NCI-H82 (cell line): ENCODE data around the gene ST14.

ENCODE experiments used
- DNase-seq: peaks from one replicate; lab custom pipeline; 2025; lab: John Stamatoyannopoulos, UW

The ST14 gene

DNA sequence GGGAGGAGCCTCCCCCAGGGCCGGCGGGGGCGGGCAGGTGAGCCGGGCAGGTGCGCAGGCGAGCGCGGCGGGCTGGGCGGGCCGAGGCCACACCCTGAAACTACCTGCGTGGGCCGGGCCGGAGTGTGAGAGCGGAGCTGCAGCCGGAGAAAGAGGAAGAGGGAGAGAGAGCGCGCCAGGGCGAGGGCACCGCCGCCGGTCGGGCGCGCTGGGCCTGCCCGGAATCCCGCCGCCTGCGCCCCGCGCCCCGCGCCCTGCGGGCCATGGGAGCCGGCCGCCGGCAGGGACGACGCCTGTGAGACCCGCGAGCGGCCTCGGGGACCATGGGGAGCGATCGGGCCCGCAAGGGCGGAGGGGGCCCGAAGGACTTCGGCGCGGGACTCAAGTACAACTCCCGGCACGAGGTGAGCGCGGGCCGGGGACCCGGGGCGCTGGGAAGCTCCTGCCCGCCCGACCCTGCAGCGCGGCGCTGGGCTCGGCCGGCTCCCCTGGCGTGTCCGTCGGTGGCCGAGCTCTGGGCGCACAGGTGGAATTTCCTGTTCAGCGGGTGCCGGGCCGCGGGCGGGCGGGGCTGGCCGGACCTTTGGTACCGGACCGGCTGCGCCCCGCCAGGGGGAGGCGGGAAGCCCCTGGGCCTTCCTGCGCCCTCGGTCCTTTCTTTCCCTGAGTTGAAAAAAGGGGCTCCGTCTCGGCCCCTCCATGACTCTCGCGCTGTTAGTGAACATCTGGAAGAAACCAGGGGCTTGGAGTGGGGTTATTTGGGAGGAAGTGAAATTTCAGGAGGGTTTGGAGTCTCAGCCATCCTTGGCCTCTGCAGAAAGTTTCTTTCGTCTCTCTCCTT, at the start of gene ST14:
ST14 (plus strand) TSS at position 126 of the 841 bp plus-strand sequence; CDS start at position 324, 198 bp downstream.
- DNase-seq, result no peak

DNA sequence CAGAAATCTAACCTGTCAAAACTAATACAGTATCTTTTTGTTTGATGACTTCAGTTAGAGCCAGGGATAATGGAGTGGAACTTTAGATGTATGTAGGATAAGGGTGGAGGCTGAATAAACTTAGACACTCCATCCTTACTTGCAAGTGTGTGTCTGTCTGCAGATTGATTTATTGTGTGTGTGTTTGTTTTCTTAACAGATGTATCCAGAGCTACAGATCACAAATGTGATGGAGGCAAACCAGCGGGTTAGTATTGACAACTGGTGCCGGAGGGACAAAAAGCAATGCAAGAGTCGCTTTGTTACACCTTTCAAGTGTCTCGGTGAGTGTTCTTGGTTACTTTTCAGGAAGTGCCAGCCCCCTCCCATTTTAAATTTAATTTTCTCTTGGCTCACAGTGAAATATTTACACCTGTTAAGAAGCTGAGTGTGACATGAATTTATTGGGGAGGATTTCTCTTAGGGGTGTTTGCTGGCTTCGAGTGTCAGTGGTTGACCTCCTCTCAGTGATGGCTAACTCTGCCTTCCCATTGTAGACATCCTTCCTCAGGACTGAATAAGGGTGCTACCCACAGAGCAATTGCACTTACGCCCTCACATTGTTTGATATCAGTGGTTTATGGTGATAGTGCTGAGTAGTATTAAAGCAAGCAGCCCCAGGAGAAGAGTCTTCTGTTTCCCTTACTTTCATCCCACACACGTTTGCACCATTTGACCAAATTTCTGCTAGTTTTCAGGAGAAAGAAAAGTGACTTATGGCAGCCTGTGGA, 49.1 kb upstream of the ST14 start:
- no peak for DNase-seq

DNA sequence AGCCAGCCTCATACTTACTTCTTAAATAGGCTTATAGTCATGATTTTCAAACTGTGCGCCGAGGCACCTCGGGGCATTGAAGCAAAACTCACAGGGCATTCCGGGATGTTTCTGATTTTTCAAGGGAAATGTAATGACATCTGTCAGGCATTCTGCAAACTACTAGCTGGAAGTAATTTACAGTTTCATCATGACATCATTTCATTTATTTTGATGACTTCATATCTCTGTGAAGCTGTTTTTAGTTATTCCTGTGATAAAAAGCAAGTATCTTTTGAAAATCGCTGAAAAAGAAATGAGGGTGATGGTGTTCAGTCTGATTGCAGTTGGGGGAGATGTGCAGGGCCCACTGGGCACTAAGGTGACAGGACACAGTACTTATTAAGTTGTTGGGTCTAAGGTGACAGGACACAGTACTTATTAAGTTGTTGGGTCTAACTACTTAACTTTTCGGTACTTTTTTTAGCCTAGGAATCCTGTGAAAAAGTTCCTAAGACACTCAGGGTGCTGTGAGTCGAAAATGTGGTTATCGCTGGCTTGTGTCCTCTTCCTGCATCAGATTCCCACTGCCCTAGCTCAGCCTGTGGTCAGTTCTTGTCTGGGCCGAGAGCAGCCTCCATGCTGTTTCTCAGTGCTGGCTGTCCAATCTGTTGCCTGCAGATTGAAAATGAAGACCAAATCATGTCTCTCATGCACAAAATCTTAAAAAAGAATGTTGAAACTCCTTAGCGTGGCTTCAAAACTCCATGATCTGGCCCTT, 47.3 kb upstream of the ST14 start:
- no peak for DNase-seq

DNA sequence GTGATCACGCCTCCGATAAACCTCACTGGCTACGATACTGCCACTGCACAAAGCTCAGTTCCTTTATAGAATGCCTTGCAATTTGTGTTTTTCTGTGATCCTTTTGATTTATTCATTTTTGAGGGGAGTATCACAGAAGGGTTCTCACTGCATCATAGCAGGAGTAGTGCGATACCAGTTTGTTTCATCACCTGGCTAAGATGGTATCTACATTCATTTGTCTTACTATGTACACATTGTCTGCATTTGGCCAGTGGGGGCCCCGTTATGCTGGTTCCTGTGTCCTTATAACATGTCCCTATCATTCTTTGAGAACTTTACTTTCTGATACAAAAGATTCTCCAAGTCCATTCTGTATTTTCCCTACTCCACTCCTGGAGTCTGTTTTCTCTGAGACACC, 45.3 kb upstream of the ST14 start:
- DNase-seq, result no peak

DNA sequence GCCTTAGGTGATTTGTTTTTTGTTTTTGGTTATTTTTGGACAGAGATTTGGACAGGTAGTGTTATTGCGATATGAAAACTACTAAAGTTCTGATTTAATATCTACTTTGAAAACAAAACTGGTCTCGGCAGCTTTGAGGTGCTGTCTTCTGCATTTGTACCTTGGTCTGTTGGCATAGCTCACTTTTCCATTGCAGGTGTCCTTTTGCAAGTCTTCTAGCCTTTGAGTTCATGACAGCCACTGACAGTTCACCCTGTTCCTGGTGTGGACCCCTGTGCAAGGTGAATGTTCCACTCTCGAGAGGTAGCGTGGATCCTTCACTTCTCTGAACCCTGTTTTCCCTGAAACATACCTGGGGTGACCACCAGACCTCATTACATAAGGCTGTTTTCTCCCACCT, 44.9 kb upstream of the ST14 start:
- DNase-seq, result no peak

DNA sequence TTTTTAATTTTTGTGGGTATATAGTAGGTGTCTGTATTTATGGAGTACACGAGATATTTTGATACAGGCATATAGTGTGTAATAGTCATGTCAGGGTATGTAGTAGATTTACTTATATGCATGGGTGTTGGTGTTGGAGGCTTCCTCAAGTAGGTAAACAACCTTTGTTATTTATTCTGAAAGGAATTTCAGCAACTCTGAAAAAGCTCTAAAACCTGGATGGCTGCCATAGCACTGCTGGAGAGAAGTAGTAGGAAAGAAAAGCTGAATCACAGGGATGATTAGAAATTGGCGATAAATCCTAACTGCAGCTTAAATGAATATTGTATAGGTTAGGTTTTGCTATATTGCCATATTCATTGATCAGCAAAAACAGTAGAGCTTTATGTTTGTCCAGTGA, 44.4 kb upstream of the ST14 start:
- DNase-seq, result no peak

DNA sequence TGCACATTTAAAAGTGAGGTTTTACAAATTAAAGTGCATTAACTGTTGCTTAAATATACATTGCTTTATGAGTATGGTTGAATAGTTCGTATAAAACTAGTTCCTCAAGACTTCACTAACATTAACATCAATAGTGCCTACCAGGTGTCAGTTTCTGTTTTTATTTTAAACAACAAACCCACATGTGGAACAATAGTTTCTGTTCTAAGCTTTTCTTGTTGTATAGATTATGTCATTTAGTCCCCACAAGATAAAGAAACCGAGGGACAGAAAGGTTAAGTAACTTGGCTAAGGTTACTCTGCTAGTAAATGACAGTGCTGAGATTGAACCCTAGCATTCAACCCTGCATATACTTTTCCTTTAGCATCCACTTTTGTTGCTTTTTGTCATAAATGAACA, 41.4 kb upstream of the ST14 start:
- DNase-seq, result no peak

DNA sequence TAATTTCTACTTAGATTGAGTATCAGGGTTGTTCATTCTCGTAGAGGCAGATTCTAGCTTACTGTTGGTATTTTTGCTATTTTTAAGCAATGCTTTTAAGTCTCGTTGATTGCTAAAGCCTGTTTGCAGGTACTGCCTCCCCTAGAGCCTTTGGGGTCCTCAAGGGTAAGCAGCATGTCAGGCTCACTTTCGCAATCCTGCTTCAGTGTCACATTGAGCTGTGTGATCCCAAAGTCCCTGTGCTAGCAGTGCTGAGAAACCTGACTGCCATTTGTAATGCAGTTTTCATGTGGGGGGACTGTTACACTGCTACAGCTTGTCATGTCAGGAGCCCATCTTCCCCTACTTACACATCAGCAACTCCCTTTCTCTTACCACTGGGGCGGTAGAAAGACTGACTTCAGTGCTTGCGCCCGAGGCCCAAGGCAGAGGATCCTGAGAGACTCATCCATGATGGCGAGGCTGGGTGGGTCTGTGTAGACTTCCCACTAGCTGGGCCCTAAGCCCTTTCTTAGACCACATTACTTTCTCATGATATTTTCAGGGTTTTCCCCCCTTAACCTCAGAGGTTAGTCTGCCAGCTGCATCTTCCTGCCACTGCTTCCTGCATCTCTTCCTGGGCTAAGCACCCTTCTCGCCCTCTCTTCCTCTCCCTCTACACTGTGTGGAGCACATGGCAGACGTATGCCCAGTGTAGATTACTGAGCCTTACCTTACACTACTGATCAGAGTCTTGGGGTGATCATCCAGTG, 40.8 kb upstream of the ST14 start:
- no peak for DNase-seq

DNA sequence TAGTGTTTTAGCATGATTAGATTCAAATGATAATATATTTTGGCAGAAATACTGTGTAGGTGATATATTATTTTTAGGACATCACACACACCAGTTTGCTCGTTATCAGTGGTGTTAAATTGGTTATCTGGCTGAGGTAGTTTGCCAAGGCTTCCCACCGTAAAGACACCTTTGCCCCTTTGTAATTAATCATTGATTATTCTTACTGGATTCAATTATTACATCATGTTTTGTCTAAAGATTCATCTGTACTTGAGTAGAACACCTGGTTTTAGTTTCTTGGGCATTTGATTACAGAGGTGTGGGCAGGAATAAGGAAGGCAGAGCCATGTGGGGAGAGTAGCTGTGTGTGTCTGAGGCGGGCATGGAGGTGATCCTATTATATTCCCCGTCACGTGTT, 39.5 kb upstream of the ST14 start:
- DNase-seq, result peak; percentile 35

DNA sequence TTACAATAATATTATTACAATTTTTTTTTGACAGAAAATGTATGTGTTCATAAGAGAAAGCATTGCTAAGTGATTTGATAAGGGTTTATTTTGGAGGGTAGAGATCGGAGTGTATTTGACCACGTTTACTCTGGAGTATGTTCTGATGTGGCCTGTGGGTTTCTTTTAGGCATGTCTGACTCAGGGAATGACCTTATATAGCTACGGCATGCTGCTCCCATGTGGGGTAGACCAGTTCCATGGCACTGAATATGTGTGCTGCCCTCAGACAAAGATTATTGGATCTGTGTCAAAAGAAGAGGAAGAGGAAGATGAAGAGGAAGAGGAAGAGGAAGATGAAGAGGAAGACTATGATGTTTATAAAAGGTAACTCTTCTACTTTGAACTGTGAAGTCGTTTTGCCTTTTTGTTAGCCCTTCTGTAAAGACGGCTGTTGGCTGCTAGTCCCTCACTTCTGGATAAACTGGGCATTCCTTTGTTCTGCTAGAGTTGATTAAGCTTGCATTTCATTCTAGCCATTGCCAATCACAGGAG, 38.1 kb upstream of the ST14 start:
- DNase-seq, result no peak

DNA sequence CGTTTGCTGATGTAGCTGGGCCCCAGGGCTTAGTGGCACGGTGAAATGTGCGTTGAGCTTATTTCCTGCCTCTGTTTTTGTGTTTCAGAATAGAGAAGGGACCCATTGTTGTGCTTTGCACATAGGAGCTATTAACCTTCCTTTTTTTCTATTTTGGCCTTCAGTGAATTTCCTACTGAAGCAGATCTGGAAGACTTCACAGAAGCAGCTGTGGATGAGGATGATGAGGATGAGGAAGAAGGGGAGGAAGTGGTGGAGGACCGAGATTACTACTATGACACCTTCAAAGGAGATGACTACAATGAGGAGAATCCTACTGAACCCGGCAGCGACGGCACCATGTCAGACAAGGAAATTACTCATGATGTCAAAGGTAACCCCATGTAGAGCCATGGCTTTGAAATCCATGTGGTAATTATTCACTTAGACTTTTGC, 37.4 kb upstream of the ST14 start:
- no peak for DNase-seq

DNA sequence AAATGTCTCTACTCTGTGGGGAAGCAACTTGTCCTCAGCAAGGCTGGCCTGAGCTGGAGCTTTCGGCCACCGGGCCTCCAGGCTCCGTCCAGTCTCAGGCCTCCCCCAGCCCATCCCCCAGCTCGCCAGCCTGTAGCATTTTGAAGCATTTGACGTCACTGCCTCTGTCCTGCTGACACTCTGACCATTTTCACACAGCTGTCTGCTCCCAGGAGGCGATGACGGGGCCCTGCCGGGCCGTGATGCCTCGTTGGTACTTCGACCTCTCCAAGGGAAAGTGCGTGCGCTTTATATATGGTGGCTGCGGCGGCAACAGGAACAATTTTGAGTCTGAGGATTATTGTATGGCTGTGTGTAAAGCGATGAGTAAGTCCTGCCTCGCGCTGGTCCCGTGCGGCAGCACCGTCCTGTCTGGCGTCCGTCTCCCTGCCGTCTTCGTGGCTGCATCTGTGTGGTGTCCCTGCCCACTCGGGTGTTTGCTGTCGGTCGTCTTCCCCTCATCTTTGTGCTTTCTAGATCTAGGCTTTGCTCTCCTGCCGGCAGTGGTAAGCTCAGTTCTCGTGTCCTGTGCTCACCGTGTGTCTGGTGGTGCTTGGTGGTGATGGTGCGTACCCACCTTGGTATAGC, 36.1 kb upstream of the ST14 start:
- no peak for DNase-seq

DNA sequence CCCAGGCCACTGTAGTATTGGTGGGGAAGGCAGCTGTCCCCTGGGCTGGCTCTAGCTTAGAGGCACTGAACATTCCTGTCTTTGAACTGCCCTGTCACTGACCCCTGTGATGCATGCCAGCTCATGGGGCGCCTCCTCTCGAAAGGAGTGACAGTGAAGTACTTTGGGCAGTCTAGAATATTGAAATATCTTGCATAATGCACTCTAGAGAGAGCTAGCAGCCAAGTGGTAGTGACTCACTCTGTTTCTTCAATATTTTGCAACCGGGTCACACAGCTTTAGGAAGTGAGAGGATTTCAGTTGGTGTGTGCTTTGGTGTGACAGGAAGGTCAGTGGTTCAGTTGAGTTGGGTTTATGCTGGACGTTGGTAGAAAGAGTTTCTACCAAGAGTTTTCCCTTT, 35.5 kb upstream of the ST14 start:
- DNase-seq, result no peak

DNA sequence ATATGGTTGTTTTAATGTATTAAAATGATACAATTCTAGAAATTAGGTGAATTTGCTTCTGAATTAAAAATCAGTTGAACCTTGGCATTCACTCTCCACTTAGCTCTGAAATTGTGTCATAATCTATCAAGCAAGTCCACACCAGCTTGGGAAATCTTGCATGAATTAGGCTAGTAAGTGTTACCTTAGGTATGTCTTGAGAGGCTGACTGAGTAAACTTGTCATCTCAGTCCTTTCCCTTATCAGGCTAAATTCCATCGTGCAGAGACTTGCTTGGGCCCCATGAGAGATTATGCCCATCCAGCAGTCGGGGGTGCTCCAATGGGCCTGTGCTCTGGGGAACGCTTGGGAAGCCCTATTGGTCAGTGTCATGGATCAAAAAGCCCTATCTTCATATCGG, 33.9 kb upstream of the ST14 start:
- no peak for DNase-seq

DNA sequence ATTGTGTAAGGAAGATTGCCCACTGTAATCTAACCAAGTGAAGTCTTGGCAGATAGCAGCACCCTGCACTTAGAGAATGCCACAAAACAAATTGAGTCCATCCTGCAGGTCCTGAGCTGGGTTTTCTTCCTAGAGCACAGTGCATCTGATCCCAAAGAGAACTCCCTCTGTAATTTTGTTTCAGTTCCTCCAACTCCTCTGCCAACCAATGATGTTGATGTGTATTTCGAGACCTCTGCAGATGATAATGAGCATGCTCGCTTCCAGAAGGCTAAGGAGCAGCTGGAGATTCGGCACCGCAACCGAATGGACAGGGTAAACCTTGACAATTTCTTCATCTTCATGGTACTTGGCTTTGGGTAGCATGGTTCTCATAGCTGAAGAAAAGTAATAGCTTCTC, 33.1 kb upstream of the ST14 start:
- DNase-seq, result no peak

DNA sequence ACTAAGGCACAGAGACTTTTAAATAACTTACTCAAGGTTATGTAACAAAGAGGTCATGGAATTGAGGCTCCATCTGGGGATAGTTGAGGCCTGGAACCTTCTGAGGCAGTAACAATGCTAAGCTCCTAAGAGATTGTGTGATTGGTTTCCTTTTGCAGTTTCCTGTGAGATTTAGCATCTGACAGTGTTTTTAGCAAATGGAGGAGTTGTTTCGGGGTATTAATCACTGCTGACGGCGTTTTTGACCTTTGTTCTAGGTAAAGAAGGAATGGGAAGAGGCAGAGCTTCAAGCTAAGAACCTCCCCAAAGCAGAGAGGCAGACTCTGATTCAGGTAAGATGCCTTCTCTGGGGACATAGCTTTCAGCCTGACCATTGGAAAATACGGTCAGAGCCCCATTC, 32.1 kb upstream of the ST14 start:
- DNase-seq, result no peak

DNA sequence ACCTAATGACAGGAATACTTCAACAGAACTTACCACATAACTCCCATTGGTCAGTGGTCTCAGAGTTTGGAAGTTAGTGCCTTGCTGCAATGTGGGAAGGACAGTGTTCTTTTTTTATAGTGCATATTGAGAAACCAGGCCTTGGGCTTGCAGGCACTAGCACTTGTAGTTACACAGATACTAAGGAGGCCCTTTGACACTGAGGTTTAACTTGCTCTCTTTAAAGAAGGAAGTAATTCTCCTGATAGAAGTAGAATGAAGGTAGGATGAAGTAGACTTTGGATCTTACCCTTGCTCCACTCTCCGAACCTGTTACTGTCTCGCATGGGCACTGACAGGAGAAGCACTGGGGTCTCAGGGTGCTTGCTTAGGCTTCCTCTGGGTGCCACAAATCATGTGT, 31.0 kb upstream of the ST14 start:
- DNase-seq, result no peak

DNA sequence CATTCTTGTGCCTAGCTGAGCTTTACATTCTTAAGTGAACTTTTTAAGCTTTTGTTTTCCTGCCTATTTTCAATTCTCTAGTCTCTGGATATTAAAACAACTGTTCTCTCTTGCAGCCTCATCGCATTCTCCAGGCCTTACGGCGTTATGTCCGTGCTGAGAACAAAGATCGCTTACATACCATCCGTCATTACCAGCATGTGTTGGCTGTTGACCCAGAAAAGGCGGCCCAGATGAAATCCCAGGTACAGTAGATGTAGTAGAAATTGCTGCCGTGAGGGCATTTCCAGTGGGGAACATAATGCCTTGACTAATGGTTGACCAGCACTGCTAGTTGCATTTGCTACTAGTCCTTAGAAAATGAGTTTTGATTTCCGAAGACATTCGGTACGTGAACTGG, 29.7 kb upstream of the ST14 start:
- DNase-seq, result no peak

DNA sequence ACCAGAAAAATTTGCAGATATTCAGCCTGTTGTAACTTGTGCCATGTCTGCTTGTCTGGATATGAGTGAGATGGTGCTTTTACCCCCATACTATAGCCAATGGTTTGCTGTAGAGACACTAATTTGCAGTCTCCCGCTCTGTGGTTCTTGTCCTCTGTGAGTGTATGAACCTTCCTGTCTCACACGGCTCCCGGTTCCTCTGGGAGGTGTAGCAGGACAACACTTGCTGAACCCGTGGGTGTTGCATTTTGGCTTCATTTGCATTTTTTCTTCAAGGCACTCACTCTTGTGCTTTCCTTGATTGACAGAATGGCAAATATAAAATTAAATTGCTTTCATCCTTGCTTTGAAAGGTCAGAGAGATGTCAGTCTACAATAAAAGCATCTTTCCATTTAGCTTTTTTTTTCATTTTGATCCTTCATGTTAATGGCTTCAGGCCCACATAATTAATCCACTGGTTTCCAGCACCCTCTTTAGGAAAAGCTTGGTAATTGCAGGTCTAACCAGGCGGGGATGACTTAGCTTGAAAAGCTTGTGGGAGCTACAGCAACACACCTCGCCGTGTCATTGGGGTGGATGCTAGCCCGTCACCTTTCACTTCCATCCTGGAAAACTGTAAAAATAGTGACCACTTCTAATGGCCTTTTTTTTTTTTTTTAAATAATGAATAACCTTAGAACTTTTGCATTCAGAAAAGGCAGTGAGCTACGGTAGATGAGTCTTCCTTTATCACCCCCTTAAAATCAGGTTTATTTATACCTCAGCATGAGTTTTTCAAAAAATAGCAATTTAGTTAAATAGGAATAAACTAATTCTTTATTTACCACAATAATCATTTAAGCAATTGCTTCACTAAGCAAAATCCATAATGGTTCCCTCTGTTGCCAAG, 27.4 kb upstream of the ST14 start:
- DNase-seq, result peak; percentile 72

DNA sequence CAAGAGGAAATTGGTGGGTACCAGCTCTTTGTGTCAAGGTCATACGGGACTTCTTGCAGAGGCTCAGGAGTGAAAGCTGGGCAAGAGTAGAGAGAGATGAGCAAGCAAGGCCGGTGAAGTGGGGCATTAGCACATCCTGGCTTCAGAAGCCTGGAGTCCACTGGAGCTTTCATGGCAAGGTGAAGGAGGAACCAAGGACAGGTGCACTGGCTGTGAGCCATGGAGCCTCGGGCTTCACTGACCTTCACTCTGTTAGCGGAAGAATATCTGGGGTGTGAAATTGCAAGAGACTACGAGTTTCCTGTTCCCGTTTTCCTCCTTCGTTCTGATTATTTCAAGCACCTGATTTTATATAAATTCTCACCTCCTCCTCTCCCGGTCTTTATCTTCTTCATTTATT, 25.9 kb upstream of the ST14 start:
- DNase-seq, result no peak
